Muscle of back (tissue), 11 donors: ENCODE results near the gene CERS3. TPM values are rescaled to one million over a fixed set of nuclear protein-coding genes. Genes with fewer than 3 reads are reported as not detected.

Experiments used
- DNase-seq, 3 donors: peaks; one replicate each; pipeline versions ENCODE4 v3.0.0 to v3.0.0-alpha.2; 2013
- polyA plus RNA-seq, 10 donors: library from polyadenylated mRNA; unstranded; fragments of 120-200 nt; gene quantifications; one replicate each; pipeline ENCODE4 v1.2.1, GENCODE V29; 2013; ENCODE audit not compliant: insufficient read length in 10 of 10

The CERS3 gene
- polyA plus RNA-seq, 10 donors = 0.50 to 5.6 (median 1.6) TPM

GRCh38 chr15:100531204-100531603 is 2.5 kb upstream of the CERS3 start:
- DNase-seq = no peak

- no peak for DNase-seq
Observed at GRCh38 chr15:100529556-100529955, 806 bp upstream of the CERS3 start.

DNA sequence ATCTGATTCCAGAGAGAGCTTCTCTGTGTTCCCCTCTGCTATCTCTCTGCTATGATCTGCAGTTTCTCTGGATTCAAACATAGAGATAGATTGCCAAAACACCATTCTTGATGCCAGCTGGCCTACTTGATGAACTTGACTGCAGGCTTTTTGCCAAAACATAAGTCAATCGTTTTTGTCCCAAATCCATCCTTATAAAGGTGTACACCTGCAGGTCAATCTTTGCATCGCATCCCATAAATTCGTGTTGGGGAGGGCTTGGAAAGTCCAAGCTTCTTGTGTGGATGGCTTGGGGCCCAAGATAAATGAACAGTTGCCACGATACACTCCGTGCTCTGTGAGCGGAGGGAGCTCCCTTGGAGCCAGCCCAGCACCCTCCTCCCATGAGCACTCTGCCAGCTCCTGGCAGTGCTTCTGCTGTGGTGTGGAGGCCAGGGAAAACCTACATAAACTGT is 2.7 kb downstream of the CERS3 start:
- DNase-seq = peak; percentile 57 to 88 (median 80)

GRCh38 chr15:100525436-100525835 is 3.3 kb downstream of the CERS3 start:
- no peak for DNase-seq

DNA sequence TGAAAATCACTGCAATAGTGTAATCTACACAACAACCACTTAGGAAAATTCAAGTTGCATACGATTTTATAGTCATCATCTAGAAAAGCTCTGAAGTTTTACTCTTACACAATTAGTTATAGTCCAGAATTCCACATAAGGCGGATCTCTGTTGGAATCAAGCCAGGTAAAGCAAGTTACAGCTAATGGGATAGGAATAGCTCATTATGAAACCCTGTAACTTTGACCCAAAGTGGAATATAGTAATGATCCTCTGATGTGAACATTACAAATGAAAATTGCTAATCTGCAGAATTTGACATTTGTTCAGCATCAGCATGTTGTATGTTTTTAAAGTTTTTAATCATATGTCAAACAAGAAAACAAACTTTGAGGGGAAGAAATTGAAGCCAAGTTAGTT is 4.4 kb downstream of the CERS3 start:
- peak in 1 of 3 donors; percentile 26 for DNase-seq

DNA sequence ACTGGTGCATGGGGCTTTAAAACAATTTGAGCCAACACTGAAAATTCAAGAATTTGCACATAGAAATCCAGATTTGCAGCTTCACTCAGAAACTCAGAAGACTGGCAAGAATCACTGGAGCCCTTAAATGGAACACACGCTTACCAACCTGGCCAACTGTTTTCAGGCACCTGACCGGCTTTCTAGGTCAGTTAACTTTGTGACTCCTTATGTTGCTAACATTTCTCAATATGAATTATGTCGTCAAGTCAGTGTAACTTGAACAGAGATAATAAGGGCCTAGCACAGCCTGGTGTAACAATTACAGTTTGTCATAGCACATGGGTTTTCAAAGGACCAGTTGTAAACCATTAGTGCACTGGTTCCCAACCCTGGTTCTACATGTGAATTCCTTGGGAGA is 6.8 kb downstream of the CERS3 start:
- DNase-seq = no peak

DNA sequence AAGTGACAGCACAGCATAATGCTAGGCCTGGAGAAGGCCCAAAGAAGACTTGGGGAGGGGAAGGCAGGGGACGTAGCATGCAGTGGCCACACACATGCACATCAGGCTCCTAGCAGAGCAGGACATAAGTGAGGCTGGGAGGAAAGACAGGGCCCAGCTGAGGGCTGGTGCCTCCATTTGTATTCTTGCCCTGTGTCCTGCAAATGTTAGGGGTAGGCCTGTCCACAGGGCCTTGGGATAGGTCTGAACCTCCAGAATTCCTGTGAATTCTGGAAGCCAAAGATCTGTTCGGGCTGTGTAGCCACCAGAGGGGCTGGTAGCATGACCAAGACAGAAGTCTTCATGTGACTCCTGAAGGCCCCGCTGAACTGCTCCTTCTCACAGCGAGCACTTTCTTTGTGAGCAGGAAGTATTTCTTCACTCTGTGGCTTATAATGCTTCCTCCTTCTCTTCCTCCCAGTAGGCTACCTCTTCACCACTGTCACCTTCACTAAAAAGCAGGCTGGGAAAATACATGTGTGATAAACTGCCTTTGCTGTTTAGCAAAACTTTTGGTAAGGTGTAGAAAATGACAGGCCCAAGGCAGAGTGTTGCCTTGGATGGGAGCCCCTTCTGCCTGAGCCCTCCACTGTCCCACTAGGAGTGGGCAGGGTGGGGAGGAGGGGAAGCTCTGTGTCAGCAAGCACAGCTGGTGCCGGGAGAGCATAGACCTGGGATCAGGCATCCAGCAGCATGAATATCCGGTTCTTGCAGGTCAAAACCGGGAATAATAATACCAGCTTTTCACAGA is 8.4 kb downstream of the CERS3 start:
- DNase-seq = no peak

DNA sequence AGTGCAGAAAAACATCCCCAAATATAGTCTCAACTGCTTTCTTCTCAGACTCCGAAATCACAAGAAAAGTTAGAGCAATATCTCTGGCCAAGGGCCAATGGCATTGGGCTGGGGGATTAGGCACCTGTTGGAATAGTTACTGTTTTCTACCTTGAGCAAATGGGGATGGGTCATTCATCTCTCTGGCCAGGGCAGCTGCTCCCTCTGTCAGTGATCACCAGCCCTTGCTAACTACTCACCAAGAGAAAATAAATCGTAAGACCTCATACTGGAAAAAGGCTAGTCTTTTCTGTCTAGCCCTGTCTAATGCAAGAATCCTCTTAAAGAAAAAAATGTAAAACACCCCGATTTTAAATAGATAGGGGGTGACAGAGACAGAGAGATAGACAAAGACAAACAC is 10.9 kb downstream of the CERS3 start:
- DNase-seq = no peak

DNA sequence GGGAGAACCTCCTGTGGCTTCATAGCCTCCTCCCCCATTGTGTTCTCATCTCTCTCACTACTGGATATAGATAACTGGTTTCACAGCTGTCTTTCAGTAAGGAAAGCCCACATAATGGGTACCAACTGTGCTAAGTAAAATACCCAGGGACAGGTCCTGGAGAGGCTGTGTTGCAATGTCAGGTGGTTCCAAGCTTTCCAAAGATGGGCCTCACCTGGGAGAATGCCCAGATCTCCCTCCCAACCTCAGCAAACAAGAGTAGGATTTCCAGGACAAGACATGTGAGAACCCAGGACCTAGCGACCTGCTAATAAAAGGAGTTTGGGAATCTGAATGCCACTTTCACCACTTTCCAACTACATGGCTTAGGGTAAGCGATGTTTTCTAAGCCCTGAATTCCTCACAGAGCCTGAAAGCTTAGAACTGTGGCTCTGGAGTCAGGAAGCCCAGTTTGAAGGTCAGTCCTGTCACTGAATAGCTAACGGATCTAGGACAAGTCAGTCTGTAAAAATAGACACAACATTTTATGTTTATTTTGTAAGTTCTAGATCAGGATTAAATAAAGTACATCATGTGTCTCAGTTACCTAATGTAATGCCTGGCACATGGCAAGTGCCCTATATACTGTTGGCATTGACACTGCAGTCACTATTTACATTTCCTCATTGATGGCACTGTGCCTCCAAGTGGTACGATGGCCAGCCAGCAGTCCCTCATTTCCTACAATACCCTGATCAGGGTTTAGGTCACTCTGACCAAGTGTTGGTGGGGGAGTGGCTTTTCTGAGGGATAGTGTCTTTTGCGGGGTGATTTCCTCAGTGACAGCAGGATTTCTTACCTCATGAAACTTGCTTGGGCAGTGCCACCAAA is 11.9 kb downstream of the CERS3 start:
- DNase-seq = peak in 1 of 3 donors; percentile 34

DNA sequence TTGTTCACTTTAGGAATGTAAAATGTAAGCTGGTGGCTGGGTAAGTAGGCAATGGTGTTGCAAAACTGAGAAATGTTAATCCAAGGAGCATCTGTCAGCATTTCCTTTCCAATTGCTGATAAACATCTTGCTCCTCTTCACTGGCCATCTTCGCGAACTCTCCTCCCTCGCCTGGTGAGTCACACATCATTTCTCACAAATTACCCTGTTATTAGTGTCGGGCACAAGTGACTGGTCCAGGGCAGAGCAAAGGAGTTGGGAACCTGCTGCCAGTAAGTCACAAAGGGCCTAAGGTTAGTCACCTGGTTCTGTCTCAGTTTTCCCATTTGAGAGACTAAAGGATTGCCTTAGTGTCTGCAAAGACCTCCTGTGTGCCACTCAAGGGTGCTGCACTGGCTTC is 13.0 kb downstream of the CERS3 start:
- DNase-seq = no peak

DNA sequence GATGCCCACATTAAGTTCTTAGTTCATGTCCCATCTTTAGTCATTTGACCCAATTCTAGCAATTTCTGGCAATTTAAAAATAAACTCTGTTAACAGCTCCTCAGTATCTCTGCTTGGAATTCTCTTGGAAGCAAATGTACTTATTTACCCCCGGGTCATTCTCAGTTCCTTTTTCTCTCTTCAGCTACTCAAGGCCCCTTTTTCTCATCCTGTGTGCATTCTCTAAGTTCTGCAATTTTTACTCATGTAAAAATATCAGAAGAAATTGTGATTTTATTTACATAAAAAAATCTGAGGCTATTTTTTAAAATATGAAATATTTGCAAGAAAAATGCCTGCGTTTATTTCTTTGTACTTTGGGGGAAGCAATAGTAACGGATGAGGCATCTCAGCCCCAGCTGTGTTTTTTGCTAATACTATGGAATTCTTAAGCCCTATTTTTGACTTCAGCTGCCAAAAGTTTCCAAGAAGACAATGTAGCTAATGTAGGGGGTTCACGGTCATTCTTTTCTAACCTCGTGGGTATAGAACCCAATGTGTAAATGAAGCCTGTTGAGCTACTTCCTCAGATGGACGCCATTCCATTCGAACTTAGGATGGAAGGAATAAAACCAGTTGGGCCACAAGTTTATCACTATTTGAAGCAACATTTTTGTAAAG is 20.0 kb downstream of the CERS3 start:
- DNase-seq = peak in 1 of 3 donors; percentile 62

DNA sequence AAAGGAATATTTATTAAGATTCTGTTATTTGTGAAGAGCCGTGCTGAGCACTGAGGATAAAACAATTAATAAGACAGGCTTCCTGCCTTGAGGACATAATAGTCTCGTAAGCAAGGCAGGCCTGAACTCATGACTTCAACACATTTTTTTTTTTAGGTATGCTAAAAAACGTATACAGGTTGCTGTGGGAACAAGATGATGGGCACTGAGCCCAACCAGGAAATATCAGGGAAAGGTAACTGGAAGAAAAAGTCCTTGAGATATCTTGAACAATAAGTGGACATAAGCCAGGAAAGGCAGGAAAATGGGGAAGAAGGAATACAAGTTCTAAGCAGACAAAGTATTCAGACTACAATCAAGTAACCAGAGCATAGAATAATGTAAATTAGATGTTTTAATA is 26.1 kb downstream of the CERS3 start:
- no peak for DNase-seq

GRCh38 chr15:100501117-100501516 is 27.6 kb downstream of the CERS3 start:
- no peak for DNase-seq

GRCh38 chr15:100500226-100500990 is 28.3 kb downstream of the CERS3 start:
- peak in 2 of 3 donors; percentile 77 to 92 for DNase-seq

DNA sequence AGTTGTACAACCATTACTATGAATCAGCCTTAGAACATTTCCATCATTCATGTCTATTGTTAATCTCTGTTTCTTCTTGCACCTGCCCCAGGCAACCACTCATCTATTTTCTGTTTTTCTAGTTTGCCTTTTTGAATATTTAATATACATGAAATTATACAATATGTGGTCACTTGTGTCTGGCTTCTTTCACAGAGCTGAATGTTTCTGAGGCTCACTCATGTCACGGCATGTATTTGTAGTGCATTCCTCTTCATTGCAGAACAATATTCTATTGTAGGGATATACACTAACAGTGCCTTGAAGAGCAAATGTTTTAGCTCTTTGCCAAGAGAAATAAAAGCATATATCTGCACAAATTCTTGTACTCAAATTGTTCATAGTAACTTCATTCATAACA is 32.9 kb downstream of the CERS3 start:
- DNase-seq = no peak

DNA sequence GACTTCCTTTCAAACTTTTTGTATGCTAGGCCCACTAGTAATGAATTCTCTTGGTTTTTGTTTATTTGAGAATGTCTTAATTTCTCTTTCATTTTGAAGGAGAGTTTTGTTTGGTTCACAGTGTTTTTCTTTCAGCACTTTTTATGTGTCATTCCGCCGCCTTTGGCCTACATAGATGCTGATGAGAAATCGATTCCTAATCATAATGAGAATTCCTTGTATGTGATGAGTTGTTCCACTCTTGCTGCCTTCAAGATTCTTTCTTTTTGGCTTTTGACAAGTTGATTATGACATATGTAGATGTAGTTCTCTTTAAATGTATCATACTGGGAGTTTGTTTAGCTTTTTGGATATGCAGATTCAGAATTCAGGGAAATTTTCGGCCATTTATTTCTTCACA is 35.5 kb downstream of the CERS3 start:
- no peak for DNase-seq

DNA sequence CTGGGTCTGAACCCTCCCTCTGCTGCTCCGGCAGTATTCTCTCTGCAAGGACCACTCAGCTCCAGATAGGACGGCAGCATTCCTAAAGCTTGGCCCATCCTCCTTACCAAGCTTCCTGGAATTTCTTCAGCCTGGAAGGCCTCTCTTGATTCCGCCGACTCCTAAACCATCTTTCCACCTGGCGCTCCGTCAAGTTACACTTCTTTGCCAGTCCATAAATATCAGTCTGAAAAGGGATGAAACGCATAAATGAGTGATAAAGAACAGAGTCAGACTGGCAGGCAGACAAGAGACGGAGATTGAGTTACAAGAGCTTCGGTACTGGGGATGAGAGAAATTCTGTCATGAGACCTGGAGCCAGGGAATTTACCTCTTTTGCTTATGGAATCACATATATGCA is 44.3 kb downstream of the CERS3 start:
- peak in 1 of 3 donors; percentile 41 for DNase-seq

DNA sequence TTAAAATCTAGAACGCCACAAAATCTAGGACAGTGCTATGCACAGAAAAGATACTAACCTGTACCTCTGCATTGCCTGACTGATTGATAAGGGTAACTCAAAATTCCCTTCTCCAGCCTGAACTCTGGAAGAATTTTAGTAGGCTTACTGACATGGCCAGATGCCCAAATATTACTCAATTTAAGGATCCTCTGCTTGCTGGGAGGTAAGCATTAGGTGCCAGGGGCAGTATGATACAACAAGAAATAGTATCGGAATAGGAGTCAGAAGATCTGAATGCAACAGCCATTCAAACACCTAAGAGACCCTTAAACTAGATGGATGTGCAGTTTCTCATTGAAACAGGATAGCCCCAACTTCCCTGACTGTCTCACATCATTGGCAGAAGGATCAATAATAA is 45.4 kb downstream of the CERS3 start:
- no peak for DNase-seq

- no peak for DNase-seq
Observed at GRCh38 chr15:100476805-100477204, 51.9 kb downstream of the CERS3 start.

GRCh38 chr15:100472736-100473135 is 56.0 kb downstream of the CERS3 start:
- peak in 1 of 3 donors; percentile 14 for DNase-seq

DNA sequence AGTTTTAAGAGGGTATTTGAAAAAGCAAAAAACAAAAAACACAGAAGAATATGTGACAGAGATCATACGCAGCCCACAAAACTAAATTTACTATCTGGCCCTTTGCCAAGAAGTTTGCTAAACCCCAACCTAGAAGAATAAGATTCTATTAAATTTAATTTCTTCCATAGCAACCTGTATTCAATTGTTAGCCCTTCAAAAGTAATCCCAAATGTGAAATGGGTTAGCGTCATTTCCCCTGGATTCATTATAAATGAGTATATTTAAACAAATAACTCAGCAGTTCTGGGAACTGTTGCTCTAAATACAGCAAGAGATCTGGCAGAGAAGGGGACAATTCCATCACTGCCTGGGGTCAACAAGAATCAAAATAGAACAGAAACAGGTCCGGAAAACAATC is 56.8 kb downstream of the CERS3 start:
- peak; percentile 25 to 61 (median 49) for DNase-seq

DNA sequence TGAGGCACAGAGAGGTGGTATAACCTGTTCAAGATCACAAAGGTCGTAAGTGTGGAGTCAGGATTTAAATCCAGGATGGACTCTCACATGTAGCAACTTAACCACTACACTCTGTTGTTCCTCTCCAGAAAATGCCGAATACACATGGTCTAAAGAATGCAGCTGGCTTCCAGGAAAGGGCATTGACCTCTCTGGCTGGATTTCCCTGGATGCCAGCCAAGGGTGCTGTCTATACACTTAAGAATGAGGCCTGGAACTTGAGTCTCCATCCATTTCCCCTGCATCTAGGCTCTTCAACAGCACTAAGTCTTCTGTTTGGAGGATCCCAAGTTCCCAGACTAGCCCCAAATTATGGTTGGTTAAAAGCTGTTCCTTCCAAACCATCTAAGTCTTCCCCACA is 60.5 kb downstream of the CERS3 start:
- DNase-seq = peak; percentile 27 to 72 (median 57)
